Tongue (tissue), 2 donors: ENCODE results near the gene FRMPD4. TPM values are rescaled to one million over a fixed set of nuclear protein-coding genes. Genes with fewer than 3 reads are reported as not detected.

ENCODE experiments used
- DNase-seq: peaks from one replicate; pipeline ENCODE4 v3.0.0-alpha.2; 2015
- total RNA-seq: library from RNA; depleted of rRNA; stranded (reverse); fragments of >200 nt; gene quantifications from one replicate; pipeline ENCODE4 v1.2.3, GENCODE V29; 2014

FRMPD4 gene
- total RNA-seq, 1 donor from 2014 or later, result 0.41 TPM

DNA sequence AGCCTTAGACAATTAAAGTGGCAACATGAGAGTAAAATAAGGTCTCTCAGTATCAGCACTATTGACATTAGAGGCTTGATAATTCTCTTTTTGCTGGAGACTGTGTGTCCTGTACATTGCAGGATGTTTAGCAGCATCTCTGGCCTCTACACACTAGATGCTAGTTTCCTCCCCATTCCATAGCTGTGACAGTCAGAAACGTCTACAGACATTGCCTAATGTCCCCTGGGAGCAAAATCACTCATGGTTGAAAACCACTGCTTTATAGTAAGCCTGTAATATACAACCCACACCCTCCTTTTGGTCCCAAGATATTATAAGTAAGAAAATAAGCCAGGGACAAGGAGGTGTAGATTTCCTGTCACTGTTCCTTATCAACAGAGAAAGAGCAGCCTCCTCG lies 166.0 kb downstream of the FRMPD4 start:
- no peak for DNase-seq

DNA sequence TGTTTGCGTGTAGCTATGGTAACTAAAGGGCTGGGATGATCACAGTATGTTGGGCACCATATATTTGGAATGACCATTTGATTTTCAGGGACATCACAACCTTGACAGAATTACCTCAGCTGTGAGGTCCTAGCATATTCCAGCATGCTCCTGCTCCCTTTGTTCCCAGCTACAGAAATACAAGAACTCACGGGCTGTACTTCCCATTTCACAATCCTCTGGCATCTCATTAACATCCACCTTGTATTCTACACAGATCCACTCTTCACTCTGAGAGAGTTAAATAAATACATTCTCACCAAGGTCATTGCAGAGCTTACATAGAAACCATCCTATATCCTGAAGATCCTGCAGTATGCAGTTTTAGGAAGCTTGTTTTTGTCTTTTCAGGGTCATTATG lies 169.7 kb downstream of the FRMPD4 start:
- no peak for DNase-seq

DNA sequence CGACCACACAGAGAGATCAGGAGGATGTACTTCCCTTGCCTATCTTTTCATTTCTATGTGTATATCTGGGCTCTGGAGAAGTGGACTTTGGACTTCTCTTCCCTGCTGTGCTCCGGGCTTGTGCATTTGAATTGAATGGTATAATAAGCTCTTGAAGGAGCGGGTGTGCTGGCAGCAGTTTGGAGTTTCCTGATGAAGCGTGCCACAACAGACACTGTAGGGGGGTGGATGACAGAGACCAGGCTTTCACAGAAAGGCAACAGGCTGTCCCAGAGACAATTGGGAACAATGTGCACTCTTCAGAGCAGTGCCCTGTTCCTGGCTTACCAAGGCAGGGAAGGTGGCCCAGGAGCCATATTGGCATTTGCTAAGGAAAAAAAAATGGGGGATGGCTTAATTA lies 170.1 kb downstream of the FRMPD4 start:
- no peak for DNase-seq

DNA sequence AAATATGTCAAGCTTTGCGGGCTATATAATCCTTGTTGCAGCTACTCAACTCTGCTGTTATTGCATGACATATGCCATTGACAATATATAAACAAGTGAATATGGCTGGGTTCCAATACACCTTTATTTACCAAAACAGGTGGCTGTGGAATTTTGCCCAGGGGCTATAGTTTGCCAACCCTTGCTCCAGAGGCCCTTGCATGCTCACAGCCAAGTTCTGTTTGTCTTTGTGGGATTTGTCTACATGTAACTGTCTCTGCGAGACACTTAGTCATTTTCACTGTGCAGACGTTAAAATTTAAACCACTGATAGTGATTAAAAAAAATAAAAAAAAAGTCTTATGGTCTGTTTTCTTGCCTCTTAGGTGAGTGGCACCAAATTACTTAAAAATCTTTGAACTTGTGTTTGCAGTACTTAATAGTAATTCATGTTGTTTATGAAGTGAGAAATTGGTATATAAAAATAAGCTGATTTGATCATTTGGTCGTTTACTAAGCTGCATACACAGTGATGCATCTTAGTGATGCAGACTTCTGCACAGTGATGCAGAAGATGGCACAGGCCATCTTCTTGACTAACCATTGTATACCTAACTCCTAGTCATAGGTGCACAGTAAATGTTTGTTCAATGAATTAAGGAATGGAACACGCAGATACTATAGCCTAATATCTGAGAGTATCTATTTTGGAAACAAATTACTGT lies 170.9 kb downstream of the FRMPD4 start:
- DNase-seq, result no peak

DNA sequence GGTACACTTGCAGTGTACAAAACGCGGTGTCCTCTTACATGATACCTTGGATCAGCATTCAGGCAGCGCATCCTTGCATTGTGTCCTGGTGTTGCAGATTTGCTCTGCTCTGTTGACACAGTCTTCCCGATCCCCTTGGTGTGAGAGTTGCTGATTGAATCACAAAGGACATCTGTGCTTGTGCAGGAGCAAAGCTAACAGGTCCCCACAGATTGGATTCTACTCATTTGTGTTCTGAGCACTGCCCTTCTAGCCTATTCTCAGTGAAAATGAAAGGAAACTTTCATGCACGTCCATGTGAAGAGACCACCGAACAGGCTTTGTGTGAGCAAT lies 171.4 kb downstream of the FRMPD4 start:
- DNase-seq, result no peak

DNA sequence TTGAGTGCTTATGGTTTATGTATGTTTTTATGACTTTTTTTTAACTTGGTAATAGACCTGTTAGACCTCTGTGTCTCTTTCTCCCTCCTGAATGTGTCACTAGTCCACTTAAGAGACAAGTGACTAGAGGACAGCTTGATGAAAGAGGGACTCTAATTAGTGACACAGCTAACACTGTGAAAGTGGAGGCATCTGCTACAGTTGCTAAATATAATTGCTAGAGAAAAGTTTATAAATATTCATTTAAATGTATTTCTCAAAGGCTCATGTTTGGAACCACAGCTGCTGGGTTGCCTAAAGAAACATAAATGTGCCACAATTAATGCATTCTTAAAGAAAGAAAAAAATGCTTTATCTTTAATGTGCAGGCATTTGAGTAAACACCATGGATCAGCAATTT lies 176.4 kb downstream of the FRMPD4 start:
- no peak for DNase-seq

DNA sequence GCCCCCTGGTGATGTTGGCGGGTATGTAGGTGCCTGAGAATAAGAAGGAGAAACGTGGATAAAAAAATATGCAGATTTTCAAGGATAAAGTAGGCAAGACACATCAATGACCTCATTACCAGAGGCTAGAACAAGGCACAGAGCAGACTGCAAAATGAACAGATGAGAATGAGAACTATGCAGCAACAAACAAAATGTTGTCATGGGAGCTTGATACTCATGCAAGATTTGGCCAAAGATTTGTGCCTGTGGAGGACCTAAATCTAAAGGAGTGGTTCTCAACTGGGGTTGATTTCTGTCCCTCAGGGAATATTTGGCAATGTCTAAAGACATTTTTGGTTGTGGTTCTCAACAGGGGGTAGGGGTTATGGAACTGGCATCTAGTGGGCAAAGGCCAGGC lies 177.3 kb downstream of the FRMPD4 start:
- no peak for DNase-seq

DNA sequence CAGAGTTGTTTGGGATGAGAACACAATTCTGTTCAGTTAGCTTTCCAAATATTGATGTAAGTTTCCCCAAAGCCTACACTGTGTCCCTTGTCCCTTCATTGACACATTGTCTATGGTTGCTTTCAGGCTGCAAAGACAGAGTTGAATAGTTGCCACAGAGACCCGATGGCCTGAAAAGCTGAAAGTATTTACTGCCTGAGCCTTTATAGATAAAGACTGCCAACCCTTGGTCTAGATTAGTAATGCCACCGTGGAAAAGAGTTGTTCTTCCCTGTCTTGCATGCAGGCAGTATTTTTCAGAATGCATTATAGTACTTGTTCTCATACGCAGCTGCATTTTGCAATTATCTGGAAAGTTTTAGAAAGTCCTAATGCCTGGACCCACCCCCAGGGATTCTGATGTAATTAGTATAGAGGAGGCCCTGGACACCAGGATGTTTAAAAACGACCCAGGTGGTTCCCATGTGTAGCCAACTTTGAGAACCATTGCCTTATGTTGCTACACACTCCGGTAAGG lies 180.8 kb downstream of the FRMPD4 start:
- peak; percentile 5 for DNase-seq

DNA sequence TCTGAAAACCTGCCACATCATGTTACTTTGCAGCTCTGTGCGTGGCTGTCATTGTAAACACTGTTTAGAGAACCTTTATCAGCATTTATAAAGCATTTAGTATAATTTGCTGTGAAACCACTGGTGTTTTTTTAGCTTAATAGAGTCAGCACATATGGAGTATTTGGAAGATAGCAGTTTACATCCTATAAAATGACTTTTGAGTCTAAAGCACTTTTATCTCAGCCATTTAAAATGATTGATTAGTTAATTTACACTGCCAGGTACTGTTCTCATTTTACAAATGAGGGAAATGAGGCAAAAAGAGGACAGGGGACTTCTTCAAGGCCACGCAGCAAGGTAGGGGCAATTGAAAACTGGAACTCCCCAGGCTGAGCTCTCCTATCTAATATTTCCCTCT lies 181.7 kb downstream of the FRMPD4 start:
- DNase-seq, result no peak

DNA sequence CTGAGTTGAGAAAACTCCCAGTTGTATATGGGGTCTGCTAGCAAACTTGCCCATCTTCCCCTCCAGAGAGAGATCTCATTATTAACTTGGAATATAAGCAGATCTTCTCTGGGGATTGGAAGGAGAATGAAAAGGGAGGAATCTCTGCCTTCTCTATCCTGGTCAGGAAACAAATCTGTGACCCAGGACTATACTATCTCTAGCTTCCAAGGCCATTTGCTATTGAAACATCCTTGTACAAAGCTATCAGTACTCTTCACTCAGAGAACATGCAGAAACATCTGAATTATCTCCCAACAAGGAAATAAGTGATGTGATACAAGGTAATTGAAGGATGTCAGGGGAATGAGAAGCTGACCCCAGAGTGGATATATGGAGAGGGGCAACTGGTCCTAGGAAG lies 183.8 kb downstream of the FRMPD4 start:
- DNase-seq, result no peak

DNA sequence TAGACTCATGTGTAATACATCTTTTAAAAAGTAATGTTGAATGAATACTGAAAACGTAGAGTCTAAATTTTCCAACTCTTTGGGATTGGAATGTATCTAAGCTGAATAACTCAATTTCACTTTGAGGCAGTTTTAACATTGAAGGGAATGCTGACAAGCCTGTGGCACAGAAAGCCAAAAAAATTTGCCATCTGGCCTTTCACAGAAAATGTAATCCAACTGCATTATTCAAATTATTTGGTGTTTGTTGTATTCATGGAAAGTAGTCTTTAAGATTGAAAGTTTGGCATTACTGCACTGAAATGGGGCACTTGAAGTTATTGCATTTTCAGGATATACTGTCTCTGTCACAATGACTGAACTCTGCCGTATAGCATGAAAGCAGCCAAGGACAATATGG lies 186.9 kb downstream of the FRMPD4 start:
- DNase-seq, result no peak

DNA sequence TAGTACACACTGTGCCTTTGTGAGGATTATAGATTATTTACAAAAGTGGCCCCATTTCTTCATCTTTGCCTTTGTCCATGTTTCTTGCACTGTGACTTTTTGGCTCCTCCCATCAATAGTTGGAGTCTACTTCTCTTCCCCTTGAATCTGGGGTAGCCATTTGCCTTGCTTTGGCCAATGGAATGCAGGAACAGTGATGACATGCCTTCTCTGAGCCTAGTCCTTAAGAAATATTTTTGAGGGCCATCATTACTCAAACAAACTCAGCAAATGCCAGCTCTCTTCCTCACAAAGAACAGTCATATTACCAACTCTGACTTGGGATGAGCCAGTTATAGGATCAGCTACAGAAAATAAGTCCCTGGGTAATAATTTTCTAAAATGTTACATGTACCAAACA lies 189.6 kb downstream of the FRMPD4 start:
- DNase-seq, result no peak

DNA sequence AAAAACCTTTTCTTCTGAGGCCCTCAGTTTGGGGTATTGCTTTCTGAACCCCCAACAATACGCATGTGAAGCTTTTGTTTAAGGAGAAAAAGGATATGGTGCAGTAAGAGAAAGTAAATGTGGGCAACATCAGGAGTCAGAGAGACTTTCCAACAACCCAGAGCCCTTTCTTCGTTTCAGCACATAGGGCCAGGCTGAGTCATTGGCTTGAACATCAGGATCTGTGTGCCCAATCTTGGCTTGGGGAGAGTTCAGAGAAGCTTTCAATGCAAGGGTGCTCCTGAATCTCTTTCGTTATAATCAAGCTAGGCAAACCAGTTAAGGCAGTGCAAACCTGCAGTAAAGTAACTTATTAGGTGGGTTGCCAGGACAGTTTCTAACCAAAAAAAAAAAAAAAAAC lies 191.2 kb downstream of the FRMPD4 start:
- no peak for DNase-seq

DNA sequence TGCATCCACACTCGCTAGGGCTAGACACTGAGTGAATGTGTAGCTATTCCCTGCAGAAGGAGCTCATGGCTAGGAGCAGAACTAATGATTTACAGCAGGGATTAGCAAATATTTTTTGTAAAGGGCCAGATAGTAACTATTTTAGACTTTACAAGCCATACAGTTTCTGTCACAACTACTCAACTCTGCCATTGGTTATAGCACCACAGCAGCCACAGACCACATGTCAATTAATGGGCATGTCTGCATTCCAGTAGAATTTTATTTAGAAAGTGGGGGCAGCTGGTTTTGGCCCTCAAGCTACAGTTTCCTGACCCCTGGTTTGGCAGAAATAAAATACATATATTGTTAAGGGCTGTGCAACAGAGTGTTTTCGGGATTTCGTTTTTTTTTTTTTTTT lies 192.6 kb downstream of the FRMPD4 start:
- DNase-seq, result no peak

DNA sequence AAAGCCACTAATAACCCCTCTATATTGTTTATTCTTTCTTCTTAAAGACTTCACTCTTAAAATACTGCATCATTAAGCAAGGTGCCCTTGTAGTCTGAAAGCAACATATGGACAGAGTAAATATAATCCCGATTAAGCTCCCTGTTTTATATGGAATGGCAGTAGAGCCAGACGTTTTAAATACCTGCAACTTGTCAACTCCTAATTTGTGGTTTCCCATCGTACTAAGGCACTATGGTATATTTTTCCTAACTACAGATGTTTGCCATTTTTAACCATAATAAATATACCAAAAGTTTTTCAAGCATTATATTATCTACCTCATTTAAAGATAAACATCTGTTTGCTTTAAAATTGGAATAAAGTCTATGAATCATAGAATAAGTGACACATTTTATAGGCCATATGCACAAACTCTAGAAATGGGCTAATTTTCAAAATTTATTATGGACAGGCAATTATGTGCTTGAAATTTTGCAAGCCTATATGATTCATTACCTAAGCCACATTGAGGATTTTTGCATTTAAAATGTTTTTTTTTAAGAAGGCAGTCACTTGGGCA lies 194.6 kb downstream of the FRMPD4 start:
- no peak for DNase-seq

DNA sequence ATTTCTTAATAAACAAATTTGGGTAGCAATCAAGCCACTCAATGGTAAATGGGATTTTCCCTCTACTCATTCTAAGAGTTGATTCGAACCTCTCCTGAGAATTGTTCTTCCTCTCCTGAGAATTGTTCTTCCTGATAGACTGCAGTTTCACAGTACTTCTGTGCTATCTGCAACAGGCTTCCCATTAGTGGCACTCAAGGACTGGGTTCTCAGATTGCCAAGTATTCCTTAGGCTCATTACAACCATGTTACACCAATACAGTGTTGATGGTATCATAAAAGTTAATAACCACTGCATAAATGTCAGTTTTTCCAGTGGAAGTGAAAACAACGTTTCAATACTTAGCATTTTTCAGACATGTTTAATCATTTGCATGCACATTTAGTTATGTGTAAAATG lies 201.6 kb downstream of the FRMPD4 start:
- no peak for DNase-seq

DNA sequence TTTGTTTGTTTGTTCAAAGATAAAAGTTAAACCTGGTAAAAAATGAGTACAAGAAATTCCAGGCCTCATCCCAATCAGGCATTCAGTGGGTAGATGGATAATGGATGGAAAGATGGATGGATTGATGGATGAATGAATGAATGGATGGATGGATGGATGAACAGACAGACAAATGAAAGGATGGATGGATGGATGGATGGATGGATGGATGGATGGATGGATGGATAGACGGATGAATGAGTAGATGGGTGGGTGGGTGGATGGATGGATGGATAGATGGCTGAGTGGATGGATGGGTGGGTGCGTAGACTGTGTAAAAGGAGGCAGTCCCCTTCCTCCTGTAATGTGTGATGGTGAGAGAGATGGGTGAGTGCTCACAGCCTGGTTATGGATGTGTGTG lies 206.7 kb downstream of the FRMPD4 start:
- DNase-seq, result no peak

DNA sequence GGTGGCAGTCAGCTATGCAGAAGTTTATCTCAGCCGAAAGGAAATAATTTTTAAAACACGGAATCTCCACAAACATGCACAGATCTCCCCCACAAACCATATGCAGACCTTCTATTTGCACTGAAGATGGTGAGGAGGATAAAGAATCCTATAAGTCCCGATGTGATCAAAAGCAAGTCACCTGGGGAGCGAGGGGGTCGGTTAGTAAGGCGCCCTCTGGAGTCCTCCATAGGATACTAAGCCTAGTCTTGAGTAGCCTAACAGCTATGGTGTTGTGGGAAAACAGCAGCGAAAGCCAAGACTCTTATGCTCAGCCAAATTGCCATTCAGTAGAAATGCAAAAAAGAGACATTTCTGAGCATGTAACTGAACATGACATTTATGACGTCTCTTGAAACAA lies 210.9 kb downstream of the FRMPD4 start:
- DNase-seq, result no peak

DNA sequence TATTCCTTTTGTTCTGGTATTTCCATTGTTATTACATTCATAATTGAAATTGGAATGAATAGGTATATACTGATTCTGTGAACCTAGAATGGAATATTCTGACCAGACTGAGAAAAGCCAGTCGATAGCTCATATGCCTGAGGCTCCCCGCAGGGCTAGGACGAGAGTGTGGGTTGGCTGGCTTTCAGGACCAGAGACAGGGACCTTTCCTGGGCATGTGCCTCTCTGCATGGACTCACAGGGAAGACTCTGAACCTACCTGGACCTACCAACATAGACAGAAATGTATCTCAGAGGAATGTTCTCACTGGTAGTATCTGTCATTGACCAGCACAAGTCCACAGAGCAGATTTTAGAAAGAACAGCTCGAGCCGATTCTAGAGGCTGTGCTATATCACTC lies 214.6 kb downstream of the FRMPD4 start:
- DNase-seq, result no peak

DNA sequence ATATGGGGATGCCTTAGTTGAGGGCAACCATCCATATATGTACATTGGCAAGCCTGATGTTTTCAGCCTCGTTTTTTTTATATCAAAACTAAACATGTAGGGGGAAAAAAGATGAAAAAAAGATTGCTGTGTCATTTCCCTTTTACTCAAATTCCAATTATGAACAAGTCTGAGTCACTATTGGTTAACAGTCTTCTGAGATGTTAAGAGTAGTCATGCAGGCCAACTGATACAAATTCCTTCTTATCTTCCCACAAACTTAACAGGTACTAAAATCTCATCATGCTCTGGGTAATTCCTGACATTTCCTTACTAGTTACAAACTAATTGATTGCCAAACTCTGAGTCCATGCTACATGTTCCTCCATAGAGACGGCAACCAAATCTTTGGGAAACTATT lies 222.1 kb downstream of the FRMPD4 start:
- DNase-seq, result no peak

DNA sequence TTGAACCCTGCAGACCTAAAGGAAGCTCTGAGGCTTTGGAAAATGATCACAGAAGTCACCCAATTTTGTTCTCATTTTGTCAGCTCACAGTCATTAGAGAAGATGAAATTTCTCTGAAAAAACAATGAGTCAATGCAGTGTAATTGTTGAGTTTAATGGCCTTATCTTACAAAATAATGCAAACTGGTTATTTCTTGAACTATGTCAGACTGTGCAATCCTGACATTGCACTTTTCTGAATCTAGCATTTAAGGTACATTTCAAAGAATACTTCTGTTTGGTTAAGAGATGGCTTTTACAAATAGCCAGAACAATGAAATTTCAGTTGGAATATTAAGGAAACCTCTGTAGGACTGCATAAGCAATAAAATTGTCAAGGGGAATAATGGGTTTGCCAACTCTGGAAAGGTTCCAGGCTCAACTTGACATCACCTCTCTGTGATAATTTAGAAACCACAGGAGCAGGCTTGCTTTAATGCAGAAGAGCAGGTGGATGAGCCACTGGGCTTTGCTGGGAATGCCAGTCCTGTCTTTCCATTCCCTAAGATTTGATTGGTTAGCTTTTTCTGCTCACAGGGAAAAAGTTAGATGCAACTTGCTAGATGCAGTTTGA lies 222.8 kb downstream of the FRMPD4 start:
- no peak for DNase-seq

DNA sequence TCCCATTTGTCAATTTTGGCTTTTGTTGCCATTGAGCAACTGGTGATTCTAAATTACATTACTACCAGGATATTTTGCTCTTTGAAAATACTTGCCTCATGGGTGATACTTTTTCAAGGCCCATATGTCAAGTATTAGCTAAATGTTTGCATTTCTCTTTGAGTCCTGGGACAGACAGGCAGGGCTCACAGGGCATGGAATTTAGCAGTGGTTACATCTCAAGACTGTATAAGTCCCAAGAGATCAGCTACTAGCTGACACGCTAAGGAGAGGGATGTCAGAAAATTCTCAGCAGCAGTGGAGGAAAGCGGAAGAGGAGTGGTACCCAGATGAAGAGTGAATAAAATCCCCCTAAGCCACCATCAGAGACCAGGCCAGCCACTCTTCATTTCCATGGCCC lies 224.9 kb downstream of the FRMPD4 start:
- no peak for DNase-seq

DNA sequence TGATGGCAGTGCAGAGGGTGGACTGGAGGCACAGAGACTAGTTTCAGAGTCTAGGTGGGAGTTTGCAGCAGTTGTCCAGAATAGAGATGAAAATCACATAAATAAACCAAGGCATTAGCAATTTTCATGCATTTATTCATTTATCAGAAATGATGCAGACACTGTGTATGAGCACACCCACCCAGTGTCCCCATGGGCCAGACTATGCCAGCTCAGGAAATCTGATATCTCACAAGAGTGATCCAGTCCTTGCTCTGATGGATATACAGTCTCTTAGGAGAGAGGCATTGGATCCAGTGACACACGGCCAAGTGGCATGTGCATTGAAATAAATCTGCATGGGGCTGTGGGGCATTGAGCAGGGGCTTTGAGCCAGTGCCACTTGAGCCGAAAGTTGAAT lies 228.2 kb downstream of the FRMPD4 start:
- DNase-seq, result no peak

DNA sequence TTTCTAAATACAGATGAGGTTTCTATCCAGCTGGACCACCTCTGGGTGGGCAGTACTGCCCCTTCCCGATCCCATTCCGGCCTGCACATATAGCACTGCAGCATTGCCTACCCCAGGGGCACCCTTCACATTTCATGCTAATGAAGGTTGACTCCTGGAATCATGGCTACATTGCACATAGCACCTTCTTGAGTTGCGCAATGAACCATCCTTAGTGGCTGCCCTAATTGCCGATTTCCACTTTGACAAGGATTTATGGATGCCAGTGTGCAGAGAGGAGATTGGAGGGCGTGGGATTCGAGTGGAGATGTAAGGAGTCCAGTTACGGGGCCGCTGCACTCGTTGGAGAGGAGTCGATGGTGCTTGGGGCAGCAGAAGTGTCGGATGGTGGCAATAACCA lies 229.0 kb downstream of the FRMPD4 start:
- DNase-seq, result no peak
